ENCODE results near the gene DNAAF5. TPM values are rescaled to one million over a fixed set of nuclear protein-coding genes. Genes with fewer than 3 reads are reported as not detected.

The DNAAF5 gene
- total RNA-seq = 10 to 100 TPM; 14.9 to 15.0 TPM
- long read RNA-seq, partial matches to known transcripts = 2 of 4 reads
- long read RNA-seq, other reads (novel, unspliced or antisense) = 2 of 4 reads

DNA sequence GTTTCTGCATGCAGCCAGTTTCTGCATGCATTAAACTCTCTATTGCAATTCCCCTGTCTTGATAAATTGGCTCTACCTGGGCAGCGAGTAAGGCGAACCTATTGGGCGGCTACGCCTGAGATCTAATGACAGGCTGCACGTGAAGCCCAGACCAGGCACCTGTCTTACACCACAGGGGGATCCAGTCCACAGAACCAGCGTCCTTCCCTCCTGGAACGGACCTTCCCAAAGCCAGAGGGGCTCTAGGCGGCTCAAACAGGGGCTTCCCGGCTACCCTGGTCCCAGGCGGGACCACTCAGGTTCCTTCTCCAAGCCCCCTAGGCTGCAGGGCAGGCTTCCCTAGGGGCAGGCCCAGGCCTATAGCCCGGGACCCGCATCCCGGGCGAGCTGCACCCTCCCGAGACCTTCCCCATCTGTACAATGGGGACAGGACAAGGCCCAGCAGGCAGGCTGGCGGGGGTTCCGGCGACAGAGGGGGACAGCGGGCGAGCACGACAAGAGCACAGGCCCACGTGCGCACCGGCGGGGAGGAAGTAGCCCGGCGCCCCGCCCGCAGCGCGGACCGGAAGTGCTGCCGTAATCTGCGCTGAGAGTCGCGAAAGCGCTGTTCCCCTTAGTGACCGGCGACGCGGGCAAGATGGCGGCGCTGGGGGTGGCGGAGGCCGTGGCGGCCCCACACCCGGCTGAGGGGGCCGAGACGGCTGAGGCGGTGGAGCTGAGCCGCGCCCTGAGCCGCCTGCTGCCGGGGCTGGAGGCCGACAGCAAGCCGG, at the start of gene DNAAF5:
Gene DNAAF5, plus strand, starts transcription at position 616 of the 770 bp plus-strand sequence. Its CDS starts 22 bp downstream, at position 638.
- intact Hi-C loops (cut with DNase I) = loop anchor here in 1 of 2 donors (5.0 kb wide), 1 partner anchor 59 kb away; no protein-coding TSS in a partner anchor
- DNase-seq = peak; percentile 91
- peak; percentile 94 for ATAC-seq

DNA sequence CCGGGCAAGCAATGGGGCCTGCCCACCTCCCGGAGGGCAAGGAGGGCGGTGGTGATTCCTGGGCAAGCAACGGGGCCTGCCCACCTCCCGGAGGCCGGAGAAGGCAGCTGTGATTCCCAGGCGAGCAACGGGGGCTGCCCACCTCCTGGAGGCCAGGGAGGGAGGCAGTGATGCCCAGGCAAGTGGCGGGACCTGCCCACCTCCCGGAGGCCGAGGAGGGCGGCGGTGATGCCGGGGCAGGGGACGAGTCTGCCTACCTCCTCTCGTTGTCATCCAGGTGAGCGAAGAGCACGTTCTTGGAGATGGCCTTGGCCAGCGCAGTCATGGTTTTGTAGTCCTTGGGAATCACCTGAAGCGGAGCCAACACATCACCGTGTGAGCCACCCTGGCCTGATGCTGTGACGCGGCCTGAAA, 49.5 kb upstream of the DNAAF5 start:
- DNase-seq (no peak), ATAC-seq (no peak)
- intact Hi-C loops (cut with DNase I) = no loop called here

DNA sequence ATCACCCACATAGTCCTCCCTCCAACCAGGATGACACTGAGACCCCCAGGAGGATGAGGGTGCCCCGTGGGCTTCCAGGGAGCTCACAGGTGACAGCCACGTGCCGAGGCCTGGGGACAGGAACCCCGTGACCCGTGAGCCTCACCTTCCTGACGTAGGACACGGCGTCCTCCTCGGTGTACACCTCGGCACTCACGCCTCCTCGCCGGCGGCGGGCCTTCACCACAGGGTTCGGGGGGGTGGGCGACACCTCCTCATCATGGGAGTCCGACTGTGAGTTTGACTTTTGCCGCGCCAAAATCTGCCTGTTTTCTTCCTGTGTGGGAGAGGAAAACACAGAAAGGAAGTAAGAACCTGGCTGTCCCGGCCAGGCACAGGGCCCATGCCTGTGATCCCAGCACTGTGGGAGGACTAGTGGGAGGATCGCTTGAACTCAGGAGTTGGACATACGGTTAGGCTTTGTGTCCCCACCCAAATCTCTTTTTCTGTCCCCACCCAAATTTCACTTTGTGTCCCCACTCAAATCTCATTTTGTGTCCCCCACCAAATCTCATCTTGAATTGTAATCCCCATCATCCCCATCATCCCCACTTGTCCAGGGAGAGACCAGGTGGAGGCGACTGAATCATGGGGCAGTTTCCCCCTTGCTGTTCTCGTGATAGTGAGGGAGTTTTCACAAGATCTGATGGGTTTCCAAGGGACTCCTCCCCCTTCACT, 45.9 kb upstream of the DNAAF5 start:
- DNase-seq (no peak), ATAC-seq (no peak)
- intact Hi-C loops (cut with DNase I) = no loop called here

DNA sequence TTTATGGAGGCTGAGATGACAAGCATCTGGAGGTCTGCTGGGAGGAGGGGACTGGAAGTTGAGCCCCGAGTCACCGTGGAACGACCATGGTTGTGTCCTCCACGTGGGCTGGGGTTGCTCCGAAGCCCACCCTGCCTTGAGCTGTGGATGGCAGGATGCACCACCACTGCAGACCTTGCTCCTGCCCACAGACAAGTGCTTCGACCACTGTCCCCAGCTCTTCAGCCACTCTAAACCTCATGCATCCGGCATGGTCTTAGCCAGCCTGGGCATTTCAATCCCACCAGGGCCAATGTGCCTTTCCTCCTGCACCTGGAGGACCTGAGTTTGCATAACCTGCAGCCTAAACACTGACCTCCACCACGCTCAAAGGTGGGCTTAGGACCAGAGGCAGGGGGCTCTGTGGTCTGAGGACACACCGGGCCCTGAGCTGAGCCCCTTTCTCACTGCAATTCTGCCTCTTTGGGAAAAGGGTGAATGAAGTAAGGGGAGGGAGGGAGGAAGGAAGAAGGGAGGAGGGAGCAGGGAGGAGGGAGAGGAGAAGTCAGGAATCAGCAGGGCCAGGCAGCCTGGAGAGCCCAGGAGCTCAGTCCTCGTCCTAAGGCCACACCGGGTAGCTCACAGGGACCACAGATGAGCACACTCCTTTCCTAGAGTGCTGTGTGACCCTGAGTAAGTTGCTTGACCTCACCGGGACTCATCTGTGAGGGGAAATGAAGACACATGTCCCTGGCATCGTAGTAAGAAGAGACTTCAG, 44.8 kb upstream of the DNAAF5 start:
- DNase-seq (no peak), ATAC-seq (no peak)
- intact Hi-C loops (cut with DNase I) = no loop called here

DNA sequence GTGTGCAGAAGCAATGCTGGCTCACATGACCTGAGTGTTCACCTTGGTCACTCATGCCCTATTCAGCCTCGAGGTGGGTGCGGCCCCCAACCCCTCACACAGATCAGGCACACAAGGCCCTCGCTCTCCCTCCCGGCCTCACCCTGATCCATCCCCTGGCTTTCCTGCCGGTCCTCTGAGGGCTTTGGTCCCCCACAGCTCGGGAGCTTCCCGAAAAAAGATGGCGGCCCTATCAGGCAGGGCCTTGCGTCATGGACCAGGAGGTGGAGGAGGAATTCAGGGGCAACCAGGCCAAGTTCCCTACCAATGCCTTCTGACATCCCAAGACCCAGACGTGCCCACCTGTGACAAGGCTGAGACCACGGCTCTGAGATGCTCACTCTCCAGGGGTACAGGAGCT, 43.7 kb upstream of the DNAAF5 start:
- no peak for DNase-seq
- ATAC-seq = no peak
- intact Hi-C loops (cut with DNase I) = no loop called here

DNA sequence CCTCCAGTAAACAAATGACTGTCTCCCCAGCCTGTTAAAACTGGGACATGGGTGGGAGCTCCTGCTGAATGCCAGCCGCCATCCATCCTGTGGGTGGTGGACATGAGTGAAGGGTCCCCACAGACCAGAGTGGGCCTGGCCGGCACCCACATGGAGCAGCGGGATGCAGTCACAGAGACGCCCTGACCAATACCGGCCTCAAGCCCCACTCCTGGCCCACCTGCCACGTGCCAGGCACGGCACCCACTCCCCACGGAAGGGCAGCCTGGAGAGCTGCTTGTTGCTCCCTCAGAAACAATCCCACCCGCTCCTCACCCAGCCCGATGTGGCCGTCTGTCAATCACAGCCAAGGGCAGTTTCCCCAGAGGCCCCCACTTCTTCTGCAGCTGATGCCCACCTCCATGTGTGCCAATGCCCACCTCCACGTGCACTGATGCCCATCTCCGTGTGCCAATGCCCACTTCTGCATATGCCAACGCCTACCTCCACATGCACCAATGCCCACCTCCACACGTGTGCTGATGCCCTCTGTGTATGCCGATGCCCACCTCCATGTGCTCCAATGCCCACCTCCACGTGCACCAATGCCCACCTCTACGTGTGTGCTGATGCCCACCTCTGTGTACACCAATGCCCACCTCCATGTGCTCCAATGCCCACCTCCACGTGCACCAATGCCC, 42.8 kb upstream of the DNAAF5 start:
- DNase-seq (no peak), ATAC-seq (no peak)
- intact Hi-C loops (cut with DNase I) = no loop called here

DNA sequence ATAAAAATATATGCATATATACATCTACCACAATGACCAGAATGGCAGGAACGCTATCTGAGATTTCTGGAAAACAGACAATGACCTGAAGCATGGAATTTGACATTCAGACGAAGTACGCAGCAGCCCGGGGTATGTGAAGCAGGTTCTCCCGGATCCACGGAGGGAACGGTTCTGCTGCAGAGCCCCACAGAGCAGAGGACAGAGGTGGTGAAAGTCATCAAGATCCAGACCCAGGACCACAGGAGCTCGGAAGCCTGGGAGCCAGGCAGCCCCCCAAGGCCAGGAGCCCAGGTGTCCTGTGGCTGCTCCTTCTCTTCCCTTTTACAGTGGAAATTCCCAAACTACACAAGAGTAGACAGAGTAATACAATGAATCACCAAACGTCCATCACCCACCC, 42.1 kb upstream of the DNAAF5 start:
- ATAC-seq (no peak), DNase-seq (no peak)
- intact Hi-C loops (cut with DNase I) = no loop called here

DNA sequence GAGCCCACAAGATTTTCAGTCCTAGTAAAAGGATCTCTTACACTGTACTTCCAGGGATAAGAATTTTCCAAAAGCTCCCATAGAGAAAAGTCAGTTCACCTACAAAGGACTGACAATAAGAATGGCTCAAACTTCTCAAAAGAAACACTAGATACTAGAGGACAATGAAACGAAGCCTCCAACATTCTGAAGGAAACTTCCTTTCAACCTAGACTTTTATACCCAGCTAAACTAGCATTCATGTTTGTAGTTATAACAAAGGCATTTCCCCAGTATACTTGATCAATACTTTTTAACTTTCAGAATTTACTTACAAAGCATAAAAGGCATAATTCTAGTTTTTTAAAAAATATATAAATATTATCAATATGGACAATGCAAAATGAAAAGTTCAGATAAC, 41.0 kb upstream of the DNAAF5 start:
- intact Hi-C loops (cut with DNase I) = no loop called here
- ATAC-seq (no peak), DNase-seq (no peak)

DNA sequence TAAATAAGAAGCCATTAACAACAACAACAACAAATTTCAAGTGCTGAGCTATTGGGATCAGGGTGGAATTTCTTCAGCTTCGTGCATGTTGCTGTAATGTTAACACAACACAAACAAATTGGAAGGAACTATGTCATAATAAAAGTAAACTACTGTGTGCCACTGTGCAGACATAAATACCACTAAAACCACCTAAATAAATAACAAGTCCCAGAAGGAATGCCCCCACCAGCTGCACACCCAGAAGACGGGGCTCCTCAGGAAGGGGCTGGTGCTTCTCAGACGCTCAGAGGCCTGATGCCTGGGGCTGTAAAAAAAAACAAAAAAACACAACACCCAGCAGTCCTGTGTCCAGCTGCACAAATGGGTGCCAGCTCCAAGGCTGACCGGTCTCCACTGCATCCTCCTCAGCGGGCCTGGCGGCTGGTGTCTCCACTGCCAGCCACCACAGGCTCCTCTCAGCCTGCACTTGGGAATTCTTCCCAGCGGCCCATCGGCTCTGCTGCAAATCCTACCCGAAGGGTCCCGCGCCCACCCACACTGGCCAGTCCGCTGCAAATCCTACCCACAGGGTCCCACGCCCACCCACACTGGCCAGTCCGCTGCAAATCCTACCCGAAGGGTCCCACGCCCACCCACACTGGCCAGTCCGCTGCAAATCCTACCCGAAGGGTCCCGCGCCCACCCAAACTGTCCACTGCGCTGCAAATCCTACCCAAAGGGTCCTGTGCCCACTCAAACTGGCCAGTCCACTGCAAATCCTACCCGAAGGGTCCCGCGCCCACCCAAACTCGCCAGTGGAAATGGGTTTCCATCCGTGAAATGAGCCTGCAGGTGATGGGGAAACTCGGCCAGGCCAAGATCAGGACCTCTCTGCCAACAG, 35.8 kb upstream of the DNAAF5 start:
- intact Hi-C loops (cut with DNase I) = no loop called here
- ATAC-seq = no peak
- no peak for DNase-seq

DNA sequence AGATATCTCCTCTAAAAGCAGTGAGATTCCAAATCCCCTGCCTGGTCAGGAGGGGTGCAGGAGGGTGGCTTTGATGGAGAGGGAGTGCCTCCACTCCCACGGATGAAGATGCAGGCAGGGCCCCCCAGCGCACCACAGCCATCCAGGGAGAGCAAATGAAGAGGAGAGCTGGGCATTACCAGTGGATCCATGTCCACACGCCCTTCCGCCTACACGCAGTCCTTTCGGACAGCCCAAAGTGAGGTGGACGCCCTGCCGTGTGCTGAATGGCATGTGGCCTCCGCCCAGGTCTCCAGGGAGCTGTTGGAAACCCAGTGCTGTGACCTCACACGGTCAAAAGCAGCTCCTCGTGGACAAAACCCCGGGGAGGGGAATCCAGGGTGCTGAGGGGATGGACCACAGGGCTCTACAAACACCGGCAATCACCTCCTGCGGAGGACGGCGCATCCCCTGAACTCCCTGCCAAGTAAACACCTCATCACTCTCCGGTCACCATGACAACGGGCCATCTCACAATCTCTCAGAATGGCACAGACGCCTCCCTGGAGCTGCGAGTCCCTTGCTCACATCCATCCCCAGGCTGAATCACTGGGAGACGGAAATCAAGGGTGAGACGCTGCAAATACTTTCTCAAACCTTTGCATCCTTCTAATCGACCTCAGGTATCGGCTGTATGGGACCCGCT, 35.0 kb upstream of the DNAAF5 start:
- ATAC-seq (peak in 1 of 2 donors; percentile 19), DNase-seq (no peak)
- intact Hi-C loops (cut with DNase I) = no loop called here

DNA sequence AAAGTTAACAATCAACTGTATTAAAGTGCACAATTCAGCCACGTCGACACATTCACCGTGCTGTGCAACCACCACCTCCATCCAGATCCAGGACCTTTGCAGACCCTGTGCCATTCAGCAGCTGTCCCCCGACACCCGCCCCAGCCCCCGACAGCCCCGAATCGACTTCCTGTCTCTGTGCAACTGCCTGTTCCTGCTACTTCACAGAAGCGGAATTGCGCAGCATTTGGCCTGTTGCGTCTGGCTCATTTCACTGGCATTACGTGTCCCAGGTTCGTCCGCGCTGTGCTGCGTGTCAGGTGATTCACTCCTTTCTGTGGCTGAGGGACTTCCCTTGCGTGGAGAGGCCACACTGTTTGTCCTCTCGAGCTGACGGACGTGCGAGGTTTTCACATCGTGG, 33.2 kb upstream of the DNAAF5 start:
- intact Hi-C loops (cut with DNase I) = no loop called here
- DNase-seq (no peak), ATAC-seq (no peak)

DNA sequence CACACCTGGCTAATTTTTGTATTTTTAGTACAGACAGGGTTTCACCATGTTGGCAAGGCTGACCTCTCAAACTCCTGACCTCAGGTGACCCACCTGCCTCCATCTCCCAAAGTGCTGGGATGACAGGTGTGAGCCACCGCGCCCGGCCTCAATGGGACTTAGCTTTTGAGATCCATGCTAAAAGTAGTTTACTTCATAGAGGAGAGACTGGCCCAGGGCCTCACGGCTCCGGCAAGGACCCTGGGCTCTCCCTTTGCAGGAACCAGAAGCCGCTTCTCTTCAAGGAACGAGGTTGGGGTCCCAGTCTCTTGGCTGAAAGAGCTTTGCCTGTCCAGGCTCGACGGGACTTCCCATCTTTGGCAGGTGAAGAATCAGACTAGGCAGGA, 30.1 kb upstream of the DNAAF5 start:
- no peak for ATAC-seq
- intact Hi-C loops (cut with DNase I) = no loop called here
- DNase-seq = no peak

DNA sequence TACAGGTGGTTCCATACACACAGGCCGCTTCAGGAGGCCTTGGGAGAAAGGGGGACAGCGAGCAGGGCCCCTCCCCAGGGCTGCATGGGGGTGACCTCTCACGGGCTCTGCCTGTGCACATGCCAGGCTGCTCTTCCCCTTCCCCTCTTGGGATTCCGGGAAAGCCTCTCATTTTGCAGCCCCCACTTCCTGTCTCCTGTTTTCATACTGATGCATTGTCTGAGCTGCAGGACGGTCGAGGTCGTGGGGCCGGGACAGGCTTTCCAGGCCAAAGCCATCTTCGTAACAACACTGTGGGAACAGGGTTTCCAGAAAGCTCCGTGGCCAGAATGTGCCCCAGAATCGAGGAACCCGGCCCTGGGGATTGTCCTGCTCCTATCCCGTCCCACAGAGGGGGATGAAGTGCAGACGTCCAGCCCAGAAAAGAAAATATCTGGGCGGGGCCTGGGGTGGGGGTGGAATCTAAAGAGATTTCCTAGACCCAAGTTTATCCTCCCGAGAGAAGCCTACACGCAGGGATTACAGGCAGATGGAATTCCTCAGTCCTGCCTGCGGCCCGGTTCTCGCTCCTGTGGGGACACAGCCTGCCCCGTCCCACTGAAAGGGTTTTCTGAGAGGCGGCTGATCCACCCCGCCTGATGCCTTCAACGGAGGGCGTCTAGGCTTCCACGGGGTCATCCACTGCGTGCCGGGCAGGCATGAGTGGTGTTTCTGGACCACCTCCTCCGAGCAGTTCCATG, 29.5 kb upstream of the DNAAF5 start:
- peak; percentile 65 for DNase-seq
- ATAC-seq = peak; percentile 35 to 38
- intact Hi-C loops (cut with DNase I) = no loop called here

DNA sequence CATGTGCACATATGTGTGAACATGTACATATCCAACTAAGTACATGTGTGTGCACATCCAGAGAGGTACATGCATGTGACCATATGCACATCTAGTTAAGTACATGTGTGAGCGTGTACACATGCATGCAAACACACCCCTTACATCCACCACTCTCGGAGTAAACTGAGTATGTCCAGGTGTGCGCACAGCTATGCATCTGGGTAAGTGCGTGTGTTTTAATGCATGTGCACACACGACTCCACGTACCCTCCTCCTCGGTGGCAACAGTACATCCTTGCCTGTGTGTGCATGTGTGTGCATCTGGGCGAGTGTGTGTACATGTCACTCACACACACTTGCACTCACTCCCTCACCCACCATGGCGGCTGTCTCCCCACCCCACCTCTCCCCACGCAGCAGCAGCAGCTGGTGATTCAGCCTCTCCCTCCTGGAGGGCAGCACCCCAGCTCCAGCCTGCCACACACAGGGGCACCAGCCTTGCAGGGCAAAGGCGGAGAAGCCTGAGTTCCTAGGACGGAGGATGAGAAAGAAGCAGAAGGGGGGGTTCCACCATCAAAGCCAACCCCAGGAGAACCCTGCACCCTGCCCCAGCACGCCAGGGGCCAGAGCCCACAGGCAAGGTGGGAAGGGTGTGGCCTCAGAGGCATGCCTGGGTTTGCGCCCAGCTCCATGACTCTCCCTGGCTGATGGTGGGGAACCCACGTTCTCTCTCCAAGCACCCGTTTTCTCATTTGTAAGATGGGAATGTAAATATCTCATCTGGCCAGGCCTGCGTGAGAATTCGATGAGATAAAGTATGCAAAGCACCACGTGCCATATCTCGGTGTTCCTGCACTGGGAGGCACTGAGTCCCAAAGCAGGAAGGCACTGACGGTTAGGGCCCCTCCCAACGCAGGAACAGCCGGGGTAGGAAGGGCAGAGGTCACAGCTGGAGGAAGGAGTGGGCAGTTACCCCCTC, 27.7 kb upstream of the DNAAF5 start:
- peak; percentile 47 to 69 for ATAC-seq
- peak; percentile 60 for DNase-seq

DNA sequence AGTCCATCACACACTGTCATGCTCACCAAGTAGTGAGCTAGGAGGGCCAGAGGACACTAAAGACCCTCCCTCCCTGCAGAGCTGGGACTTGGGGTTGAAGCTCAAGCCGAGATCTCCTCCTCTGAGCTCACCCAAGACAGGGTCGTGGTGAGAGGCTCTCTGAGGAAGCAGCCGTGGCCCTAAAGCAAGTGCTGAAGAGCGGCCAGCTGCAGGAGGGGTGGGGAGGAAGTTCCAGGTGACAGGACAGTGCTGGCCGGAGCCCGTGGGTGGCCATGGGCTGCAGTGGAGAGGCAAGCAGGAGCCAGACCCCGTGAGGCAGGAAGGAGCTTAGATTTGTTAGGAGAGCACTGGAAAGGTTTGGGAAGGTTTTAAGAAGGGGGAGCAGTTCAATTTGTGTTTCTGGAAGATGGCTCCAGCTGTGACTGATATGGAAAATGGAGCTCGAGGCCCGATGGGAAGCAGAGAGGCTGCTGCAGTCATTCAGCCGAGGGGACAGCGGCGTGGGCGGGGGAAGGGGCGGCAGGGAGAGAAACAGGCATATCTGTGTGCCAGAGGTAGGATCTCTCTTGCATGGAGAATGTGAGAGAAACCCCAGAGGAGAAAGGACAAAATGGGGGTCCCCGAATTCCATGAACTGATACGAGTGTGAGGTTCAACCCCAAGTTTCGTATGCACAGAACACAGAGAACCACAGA, 26.9 kb upstream of the DNAAF5 start:
- intact Hi-C loops (cut with DNase I) = no loop called here
- no peak for DNase-seq
- no peak for ATAC-seq

More for the DNA sequence above, 27.7 kb upstream of the DNAAF5 start:
- intact Hi-C loops (cut with DNase I) = no loop called here

Measured in left cardiac atrium (tissue), 4 donors.